Activated T-helper 1 cell treated with Interleukin-2 at 50 U/mL for 16 hours (primary cell): ENCODE results near the gene PUDP.
"Not testable (repeated sequence)": the region's sequence is repeated elsewhere in the genome, so short reads cannot be mapped to it uniquely, and the experiment has no call there.

Source experiments
- DNase-seq: peaks from one replicate; pipeline ENCODE4 v3.0.0-alpha.2; 2020; ENCODE audit warnings: low read depth

The PUDP gene

DNA sequence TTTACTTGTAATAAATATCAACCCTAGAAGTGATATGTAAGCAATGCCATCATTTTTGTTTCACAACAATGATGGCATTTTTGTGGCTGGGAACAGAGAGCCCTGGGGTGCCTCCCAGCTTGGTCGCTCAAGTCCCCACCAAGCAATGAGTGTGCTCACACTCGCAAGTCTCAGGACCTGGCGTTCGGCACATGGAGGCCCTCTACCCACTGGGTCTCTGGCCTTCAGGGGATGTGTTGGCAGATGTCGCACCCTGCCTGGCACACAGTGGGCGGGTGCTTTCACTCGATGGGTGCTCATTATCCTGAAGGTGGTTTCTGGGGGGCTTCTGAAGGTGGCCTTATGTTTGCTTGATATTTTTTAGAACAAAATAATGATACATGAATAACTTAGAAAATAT is 75.1 kb downstream of the PUDP start:
- no peak for DNase-seq

DNA sequence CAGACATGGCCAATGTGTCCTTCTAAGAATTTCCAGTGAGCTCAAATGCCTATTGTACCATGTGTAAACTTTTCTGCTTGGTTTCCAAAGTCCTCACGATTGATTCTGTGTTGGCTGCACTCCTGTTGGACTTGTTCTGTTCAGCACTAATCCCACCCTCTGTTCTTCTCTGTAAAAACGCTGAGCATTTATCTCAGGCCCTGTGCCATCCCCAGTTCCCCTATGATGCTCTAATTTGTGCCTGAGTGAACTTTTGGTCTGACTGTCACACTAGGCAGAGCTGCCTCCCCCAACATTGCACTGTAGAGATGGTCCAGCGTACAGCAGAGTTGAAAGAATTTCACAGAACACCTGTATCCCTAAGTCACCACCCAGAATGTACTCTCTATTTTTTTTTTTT is 76.6 kb downstream of the PUDP start:
- DNase-seq, result no peak

DNA sequence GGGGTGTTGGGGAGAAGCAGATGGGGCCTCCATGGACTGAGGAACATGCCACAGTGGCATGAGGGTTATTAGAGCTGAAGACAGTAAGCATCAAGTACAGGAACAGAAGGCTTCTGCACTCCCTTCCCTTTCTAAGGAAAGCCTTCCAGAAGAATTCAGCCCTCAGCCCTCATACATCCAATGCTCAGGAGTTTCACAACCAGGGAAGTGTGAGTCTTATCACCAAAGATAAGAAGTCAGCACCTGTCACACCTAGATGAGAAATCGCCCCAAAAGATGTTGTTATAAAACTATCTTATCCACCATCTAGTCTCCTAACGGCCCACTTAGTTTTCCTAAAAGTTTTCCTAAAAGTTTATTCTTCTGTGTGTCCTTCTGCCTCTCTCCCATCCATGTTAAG is 78.4 kb downstream of the PUDP start:
- no peak for DNase-seq

DNA sequence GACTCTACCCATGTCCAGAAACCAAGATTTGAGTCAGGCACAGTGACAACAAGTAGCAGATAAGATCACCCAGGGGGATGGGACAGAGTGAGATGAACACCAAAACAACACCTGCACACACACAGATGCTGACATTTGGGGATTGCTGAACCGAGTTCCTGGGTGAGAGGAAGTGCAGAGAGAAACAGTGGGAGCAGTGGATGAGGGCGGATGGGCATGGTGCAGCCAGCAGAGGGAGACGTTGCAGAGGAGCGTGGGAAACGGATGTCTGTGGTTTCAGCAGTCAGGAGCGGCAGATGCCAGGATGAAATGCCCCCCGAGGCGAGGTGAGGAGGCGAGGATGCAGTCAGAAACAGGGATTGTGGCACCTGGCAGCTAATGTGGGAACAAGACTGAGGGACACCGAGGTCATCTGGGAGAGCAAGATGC is 79.0 kb downstream of the PUDP start:
- no peak for DNase-seq

DNA sequence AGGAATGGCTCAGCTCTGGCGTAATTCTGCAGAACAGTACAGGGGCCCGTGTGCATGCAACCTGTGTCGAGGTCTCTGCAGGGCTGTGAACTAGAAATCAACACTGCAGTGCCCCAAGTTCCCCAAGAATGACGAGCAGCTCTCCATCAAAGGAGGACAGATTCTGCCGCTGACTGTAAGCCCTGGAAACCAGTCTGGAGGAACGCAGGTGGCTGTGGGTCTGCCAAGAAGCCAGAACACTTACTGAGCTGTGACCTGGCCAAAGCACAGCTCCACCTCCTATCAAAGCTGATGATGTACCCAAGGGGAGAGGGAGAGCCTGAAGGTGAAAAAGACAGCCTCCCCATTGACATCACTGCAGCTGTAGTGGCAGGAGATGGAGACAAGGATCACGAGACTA is 80.7 kb downstream of the PUDP start:
- DNase-seq, result no peak

DNA sequence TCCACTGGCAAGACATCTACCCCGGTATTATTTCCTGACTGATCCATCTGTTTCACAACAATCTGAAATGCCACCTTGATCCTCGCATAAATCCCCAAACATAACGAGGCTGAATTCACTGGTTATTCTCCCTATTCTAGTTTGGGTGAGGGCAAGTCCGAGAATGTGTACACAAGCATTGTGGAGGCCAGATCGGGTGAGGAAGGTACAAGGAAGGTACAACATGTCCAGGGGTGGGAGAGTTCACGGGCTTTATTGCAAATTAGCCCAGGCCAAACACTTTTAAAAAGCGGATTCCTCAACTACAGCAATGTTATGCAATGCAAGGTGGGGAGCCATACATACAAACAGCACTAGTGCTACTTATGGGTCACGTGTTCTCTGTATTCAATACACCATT is 82.5 kb downstream of the PUDP start:
- DNase-seq, result no peak

DNA sequence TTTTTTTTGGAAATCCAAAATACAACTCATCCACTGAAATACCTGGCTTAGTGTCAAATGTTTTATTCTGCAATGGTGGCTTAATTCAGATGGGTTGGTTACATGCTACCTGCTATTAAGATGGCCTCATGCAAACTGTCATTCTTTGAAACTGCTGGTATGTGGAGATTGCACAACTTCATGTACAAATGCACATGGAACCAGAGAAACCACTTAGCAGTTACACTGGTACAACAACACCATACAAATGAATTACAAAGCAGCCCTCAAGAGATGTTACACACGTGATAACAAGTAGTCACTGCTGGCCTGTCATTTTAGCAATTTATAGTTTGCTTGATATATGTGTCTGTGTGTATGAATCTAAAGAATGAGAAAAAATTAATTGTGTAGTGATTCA is 85.0 kb downstream of the PUDP start:
- no peak for DNase-seq

DNA sequence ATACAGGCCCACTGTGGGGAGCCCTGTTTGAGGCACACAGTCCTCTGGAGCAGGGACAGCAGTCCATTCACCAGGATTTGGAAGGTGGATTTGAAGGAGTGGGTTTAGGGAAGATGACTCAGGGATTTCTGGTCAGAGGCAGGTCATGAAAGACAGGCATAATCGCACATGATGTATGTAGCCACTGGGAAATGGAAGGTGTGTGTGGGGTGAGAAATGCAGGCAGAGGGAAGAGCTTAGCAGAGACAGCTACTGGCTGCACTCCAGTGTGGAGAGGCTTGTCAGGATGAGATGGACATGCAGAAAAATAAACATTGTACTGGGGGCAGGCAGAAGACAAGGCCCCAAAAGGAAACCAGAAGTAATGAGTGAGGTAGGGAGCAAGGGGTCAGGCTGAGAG is 85.7 kb downstream of the PUDP start:
- DNase-seq, result no peak

DNA sequence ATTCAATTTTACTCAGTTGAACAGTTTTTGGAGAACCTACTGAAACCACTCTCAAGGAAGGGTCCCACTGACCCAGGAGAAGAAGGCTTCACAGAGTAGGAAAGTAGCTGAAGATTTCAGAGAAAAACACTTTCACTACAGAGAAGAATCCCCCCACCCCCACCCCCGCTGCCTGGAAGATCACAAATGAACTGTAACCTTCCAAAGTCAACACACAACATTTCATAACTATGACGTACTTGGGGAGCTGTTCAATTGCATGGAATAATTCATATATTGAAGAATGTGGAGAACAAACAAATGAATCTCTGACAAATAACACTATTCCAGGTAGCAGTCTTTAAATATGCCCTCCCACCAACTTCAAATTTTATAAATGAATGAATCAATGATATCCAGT is 86.5 kb downstream of the PUDP start:
- no peak for DNase-seq

DNA sequence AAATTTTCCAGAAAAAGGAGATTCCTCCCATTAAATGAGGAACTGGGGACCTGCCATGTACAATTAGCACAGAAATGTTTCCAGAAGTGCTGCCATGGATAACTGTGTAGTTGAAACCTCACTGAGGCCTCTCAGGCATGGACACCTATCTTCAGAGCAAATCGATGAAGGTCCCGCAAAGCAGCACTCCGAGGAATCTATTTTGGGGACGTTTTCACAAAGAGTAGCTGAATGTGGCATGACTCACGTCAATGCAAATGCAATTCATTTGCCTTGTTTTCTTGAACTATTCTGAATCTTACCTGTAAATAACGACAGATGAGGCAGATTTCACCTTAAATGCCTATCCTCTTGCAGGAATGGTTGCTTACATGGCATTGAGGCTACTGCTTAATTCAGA is 87.5 kb downstream of the PUDP start:
- DNase-seq, result no peak

DNA sequence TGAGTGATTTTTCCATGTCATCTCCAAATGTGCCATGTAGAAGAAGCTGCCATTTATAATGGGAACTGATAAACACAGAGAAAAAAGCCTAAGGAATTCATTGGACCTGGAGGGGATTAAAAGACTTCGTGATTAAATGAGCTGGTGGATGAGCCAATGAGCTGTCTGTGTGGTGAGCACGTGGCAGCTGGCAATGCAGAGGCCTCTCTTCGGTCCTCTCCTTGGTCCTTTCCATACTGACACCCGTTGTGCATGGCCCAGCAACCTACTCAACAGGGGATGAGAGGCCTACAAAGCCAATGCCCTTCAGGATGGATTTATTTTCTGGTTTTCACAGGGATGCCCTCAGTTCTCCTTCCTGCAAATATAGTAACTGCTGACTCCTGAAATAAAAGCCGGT is 88.1 kb downstream of the PUDP start:
- DNase-seq, result no peak

DNA sequence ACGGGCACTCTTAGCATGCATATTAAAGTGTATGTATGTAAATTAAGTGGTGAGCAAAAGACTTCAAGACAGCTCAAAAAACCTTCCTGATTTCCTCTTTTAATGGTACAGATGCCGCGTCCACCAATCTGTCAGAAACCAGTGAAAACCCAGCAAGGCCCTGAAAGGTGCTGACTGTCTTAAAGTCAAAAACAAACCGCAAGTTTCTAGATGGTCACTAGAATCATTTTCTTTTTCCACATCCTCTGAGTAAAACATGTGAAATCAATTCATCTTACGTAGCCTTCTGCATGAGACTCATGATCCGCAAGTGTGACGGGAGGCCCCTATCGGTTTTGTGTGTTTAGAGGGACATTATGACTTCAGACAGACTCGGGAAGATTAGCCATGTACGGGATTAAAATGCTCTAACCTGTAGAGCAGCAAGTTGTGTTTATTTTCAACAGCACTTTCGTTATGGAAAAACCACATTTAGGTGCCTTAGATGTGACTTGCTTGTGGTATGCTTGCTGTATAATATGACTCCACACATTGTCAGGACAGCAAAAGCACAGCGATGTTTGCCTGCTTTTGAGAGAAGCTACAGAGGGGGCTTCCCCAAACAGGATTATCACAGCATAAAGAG is 88.6 kb downstream of the PUDP start:
- no peak for DNase-seq

DNA sequence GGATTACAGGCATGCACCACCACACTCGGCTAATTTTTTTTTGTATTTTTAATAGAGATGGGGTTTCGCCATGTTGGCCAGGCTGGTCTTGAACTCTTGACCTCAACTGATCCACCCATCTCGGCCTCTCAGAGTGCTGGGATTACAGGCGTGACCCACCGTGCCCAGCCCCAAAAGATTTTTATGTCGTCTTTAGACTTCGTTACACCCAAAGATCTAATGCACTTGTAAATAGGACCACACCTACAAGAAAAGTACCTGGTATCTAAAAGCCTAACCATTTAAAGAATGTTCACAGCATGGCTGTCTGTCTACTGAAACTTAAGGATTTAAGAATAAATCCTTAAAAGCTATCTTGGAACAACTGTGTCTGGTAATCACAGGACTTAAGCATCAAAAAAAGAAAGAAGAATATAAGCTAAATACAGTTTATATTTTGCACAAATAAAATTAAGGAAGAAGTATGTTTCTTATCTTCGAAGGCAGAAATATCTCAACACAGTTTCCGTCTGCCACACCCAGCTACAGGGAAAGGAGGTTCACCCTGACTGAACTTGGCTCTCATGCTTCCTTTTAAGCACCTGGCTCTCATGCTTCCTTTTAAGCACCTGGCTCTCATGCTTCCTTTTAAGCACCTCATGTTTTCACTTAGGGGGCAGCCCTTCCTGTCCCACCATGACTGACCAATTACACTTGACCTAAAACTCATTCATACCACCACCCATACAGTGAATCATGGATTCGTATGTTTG is 92.4 kb downstream of the PUDP start:
- no peak for DNase-seq

DNA sequence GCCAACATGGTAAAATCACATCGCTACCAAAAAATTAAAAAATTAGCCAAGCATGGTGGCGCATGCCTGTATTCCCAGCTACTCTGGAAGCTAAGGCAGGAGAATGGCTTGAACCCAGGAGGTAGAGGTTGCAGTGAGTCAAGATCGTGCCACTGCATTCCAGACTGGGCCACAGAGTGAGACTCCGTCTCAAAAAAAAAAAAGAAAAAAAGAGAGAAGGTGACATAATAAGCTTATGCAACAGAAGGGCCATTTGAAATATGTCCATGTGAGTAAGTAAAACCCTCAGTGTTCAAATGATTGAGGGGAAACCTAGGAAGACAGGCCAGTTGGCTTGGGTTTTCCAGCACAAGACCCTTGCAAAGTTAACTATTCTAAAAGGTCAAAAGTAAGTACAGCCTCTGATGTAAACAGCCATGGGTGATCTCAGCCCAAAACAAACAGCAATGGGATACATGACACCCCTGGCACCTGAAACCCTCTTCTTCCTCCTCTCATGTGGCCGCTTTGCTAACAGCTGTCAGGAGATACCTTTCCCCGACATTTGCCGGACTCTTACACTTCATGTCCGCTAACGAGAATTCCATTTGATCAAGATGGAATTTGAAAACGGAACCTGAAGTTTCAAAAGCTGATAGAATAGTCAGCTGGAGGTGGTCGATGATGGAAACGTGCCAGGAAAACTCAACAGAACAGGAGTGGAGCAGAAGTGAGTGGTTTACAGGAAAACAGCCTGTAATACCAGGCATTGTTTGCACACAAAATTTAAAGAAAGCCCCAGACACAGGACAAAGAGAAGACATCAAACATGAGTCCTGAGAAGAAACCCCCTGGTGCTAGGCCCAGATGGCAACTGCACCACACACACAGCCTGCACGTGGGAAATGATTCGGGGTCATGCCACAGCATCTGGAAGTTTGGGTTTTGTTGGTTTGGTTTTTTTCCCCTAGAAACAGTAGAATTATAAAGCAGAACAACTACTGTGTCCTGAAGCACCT is 93.4 kb downstream of the PUDP start:
- DNase-seq, result no peak

DNA sequence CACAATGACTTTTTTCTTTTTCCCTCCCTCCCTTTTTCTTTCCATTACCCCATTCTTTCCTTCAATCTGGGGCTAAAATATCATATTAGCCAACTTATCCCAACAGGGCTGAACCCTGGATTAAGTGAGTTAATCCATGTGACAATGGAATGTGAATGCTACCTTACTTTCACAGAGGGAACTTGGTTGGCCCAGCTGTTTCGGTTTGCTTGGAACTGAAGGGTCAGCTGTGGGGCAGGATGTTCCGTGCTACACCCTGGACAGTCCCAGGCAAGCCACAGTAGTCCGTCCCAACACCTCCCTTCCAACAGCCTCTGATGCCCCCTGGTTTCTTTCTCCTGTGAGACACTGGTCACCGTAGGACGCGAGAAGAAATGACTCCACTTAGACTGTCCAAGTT is 95.4 kb downstream of the PUDP start:
- no peak for DNase-seq

DNA sequence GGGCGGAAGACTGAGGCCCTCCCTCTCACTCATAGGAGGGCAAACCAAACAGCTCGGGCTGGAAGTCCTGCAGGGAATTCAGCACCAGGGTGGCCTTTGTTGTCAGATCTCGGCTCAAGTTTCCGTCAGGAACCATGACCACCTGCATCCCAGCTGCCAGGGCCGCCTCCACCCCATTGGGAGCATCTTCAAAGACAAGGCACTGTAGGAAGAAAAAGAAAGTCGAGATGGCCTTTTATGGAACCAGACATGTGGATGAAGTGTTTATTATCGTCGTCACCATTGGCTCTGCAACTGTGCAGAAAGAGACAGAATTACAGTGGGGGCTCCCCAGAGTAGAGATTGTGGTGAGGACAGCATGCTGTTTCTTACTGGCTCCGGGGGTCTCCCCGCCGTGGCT is 97.7 kb downstream of the PUDP start:
- DNase-seq, result no peak

DNA sequence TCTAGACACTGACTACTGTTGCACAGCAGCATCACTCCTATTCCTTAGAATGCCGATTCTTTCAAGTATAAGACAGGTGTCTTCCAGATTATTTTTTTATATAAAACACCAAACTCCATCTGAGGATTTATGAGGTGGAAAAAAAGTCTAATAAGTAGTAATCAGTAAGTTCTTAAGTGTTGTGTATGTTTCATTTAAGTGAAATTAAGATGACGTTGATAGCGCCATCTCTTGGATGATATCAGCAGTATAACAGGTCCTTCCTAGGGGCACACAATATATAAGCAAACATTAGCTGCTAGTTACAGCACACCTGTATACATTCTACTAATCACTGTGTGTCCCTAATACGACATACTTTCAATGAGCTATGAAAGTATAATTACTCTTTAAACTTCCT is 100.0 kb downstream of the PUDP start:
- DNase-seq, result no peak

DNA sequence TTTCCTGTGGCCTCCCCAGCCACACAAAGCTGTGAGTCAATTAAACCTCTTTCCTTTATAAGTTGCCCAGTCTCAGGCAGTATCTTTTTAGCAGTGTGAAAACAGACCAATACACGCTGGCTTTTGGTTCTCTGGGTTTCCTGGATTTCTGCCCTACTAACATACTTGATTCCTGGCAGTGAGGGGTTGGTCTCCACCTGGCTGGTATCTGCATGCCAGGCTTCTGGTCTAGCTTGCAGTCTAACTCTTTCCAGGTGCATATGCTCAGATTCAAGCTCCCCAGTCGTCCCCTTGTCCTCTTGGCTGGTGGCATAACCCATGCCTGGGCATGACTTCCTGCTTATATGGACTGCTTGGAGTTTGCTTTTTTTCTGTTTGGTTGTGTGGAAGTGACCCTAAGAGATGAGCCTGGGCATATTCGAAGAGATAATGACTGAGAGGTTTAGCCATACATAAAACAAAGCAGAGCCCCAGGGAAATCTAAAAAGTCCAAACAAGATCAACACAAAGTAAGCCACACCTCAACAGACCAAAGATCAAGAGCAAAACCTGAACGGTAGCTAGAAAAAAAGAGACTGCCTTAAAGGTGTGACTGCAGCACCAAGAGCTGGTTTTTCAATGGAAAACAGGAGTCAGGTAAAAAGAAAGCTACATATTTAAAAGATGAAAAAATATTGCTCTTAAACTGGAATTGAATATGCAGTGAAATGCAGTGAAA is 102.6 kb downstream of the PUDP start:
- DNase-seq, result no peak

DNA sequence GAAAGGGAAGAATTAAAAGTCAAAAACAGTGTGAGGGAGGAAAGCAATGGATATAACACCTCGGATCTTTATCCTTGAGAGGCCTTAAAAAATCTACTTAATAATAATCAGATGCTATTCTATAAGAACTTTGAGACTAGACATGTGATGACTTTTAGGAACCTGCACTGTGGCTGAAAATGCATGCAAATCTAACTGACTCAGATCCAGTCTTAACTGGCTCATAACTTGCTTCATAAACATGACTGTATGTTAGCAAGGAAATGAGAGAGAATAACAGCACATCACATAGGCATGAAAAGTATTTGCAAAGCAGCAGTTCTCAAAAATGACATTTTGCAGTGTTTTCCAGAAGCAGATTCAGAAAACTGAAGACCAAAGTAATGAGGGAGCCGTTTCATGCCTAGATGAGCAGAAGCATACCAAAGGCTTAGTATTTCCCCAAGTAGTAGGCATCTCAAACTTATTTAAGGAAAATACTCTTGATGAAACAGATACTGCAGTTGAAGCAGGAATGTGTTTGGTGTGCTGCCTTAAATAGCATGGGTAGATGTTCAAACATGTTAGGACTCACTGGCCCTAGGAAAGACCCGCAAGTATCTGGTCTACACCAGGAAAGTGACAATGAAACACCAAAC is 104.0 kb downstream of the PUDP start:
- not testable (repeated sequence) for DNase-seq

DNA sequence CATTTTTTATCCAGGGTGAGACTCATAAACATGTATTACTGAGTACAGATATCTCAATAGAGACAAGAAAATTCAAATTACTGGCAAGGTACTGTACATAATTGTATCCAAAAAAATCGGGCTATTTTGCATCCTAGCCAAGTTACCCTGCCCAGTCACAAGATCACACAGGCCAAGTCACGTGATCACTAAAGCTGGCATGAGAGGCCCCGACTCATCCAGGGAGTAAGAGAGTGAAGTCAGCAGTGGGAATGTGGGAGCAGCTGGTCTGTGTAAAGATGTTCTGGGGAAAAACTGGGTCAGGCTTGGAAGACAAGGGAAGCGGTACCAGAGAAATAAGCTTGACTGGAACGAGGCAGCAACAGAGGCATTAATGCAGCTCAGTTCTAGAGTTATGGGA is 119.7 kb downstream of the PUDP start:
- DNase-seq, result no peak

DNA sequence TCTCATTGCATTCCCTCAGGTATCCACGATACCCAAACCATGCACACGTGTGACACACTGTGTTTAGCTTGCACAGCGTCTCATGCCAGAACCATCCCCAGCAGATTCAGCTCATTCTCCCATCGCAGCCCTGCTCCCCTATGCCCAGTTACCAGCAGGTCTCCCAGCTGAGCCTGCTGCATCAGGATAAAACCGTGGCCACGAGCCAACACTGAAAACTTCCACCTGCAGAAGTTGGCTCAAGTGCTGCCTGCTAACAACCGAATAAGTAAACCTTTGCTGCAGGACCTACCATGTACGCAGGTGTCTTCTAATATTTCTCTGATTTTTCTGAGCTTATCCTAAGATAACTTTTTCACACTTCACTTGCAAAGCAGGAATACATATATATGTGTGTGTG is 120.9 kb downstream of the PUDP start:
- no peak for DNase-seq

DNA sequence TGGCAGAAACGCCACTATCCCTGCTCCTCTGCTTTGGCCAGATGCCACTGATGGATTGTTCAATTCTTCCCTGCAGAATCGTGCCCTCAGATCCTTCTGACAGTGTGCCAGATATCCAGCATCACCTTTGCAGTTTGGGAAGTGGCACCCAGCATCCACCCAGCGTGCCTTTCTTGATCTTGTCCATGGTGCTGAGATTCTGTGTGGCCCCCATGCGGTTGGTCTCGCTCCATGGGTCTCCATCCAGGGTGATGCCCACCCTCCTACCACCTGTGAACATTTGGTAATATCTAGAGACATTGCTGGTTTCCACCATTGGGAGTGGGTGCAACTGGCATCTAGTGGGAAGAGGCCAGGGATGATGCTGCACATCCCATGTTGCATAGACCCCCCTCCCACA is 121.6 kb downstream of the PUDP start:
- not testable (repeated sequence) for DNase-seq
